Keratinocyte (primary cell): Measurements from ENCODE around the gene CHCHD6.

Experiments
- EZH2 ChIP-seq: IDR thresholded peaks from one replicate; pipeline ENCODE4 v1.6.1; 2012; ENCODE audit warnings: inconsistent platforms, mild to moderate bottlenecking, low read length, moderate library complexity
- TF ChIP-seq, protein P1 (sequence below), 3 experiments: IDR thresholded peaks in 1 of 3; conservative IDR thresholded peaks in 1 of 3; optimal IDR thresholded peaks in 1 of 3; 2 replicates in 2 of 3; 3 replicates in 1 of 3; pipeline versions ENCODE3 to v1.5.1; 2011; ENCODE audit warnings: low read length in 3 of 3, mild to moderate bottlenecking in 3 of 3, moderate library complexity in 2 of 3, control low read depth in 1 of 3, inconsistent platforms in 1 of 3; ENCODE audit not compliant: insufficient read depth in 2 of 3; ENCODE audit errors: extremely low read depth in 1 of 3

DNA sequence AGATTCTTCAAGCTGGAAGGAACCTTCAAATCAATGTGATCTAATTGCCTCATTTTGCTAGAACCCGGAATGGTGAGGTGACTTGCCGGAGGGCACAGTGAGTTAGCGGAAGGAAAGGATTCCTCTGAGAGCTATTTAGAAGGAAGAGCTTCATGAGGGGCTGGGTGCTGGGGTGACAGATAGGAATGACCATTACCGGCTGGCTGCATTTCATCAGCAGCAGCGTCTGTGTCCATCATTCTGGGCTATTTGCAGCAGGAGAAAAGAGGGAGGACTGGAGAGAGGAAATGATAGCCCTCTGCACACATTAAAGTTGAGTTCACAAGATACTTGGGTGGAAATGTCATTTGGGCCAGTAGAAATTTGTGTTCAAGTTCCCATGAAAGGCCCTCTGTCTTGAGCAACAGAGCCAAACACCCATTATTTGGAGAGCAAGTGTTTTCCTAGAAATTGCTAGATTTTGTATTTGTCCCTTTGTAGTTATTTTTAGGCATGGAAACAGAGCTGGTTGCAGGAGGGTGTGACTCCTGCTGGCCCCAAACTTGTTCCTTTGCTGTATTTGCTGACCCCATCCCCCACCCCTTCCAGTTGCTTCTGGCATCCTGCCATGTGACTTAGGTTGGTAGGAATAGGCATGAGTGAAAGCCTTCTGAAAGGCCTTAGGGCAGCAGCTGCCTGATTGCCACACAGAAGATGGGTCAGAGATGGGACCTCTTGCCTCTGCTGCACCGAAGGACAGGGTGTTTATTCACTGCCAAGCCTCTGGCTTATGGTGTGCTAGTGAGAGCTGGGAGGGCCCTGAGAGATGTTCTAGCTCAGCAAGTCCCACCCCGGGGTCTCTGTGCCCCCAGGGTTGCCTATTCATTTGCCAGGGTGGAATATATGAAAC, 191.4 kb downstream of the CHCHD6 start:
- TF ChIP-seq, protein P1, sequence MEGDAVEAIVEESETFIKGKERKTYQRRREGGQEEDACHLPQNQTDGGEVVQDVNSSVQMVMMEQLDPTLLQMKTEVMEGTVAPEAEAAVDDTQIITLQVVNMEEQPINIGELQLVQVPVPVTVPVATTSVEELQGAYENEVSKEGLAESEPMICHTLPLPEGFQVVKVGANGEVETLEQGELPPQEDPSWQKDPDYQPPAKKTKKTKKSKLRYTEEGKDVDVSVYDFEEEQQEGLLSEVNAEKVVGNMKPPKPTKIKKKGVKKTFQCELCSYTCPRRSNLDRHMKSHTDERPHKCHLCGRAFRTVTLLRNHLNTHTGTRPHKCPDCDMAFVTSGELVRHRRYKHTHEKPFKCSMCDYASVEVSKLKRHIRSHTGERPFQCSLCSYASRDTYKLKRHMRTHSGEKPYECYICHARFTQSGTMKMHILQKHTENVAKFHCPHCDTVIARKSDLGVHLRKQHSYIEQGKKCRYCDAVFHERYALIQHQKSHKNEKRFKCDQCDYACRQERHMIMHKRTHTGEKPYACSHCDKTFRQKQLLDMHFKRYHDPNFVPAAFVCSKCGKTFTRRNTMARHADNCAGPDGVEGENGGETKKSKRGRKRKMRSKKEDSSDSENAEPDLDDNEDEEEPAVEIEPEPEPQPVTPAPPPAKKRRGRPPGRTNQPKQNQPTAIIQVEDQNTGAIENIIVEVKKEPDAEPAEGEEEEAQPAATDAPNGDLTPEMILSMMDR (optimal IDR thresholded peaks at IDR 0.05 in 1 of 3, IDR thresholded peaks at IDR 0.05 in 1 of 3, conservative IDR thresholded peaks at IDR 0.05 in 1 of 3; ENCODE audit: extremely low read depth in 1 of 3, insufficient read depth in 2 of 3, low read length in 3 of 3) = no peak
- no peak for TF ChIP-seq EZH2
